A375 (cell line): ENCODE measurements around the gene KCNRG. TPM values are rescaled to one million over a fixed set of nuclear protein-coding genes. Genes with fewer than 3 reads are reported as not detected.
A peak's percentile ranks its signal among the peaks of the same experiment; 100 is the strongest.

ENCODE experiments used
- small RNA-seq: library from RNA; depleted of rRNA; stranded (forward); fragments of <200 nt; gene quantifications from one replicate; pipeline ENCODE3, GENCODE V24; 2014
- total RNA-seq: library from RNA; depleted of rRNA; stranded (reverse); fragments of >200 nt; shearing (Covaris generic); gene quantifications from 2 replicates; pipeline ENCODE4 v1.2.3, GENCODE V29; 2014; rRNA removed

KCNRG gene, protein sequence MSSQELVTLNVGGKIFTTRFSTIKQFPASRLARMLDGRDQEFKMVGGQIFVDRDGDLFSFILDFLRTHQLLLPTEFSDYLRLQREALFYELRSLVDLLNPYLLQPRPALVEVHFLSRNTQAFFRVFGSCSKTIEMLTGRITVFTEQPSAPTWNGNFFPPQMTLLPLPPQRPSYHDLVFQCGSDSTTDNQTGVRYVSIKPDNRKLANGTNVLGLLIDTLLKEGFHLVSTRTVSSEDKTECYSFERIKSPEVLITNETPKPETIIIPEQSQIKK
- total RNA-seq, result 0.30 TPM in 1 of 2 replicates, not detected in the other

DNA sequence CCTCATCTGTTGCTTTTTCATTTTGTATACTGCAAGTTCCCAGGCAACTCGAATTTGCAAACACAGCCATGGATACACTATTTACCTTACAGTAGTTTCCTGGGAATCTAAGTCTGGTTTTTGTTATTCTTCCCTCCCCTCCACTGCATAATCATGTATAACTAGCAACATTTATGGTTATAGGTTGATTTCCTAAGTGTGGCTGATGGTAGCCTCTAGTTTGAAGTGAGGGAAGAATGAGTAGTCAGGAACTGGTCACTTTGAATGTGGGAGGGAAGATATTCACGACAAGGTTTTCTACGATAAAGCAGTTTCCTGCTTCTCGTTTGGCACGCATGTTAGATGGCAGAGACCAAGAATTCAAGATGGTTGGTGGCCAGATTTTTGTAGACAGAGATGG, at the start of gene KCNRG:
KCNRG (plus strand) TSS at position 187 of the 400 bp plus-strand sequence; CDS start at position 237, 50 bp downstream.

DNA sequence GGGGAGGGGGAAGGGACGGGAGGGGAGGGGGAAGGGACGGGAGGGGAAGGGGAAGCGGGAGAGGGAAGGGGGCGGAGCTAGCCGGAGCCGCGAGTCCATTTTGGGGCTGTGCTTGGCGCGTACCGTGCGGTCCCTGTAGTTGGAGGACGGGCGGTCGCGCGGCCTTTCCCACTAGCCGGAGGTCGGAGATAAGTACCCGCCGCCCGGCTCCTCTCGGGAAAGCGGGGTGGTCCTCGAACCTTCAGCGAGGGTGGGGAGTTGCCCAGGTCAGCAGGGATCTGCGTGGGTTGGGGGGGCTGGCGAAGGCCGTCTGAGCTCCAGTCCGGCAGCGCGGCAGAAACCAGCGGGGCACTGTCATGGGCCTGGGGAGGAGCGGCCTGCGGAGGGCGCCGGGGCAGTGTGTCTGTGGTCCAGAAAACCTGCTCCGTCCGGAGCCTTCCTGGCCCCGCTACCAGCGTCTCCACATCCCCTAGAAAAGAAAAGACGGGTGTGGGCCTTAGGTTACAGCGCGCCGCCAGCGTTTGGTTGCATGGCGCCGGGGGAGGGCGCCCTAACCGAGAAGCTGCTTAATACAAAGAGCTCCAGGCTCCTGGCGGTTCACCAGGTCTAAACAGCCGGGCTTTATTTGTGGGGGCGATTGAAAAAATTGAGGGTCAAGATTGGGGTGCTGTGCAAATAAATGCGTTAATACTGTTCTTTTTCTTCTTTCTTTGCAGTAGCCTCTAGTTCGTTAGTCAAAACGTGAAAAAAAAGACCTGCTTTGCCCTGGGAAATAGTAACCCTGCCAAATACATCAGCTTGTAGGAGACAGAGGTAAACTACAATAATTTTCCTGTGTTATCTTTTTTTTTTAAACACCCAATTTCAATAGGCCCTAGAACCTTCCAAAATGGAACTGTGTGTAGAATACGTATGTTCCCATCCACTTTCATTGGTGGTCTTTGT, 18.0 kb upstream of the KCNRG start, which contains the start of gene TRIM13:
TRIM13 (plus strand) TSS at position 92 of the 945 bp plus-strand sequence. CDS start 14,899 bp downstream, outside the sequence.

Small RNA genes within 50 kb of the gene (small RNA-seq; reads per million reads assigned to genes)
- gene MIR16-1 (1.0 reads per million, percentile 56 among the genes with 10 or more reads in this experiment), gene MIR3613 (not detected), gene RF02105 (not detected), gene RF02106 (not detected), gene RF02107 (not detected), gene RF02108 (not detected)

Other genes starting within 250 kb of the KCNRG start
- 11.5 and 15.1 TPM in 2 replicates for gene KPNA3, start 222.8 kb upstream of the KCNRG start, total RNA-seq
- 7.6 and 8.8 TPM in 2 replicates for gene SPRYD7, start 79.1 kb upstream of the KCNRG start, total RNA-seq
- 9.8 and 12.0 TPM in 2 replicates for gene TRIM13, start 18.4 kb upstream of the KCNRG start, total RNA-seq